SW 1271 (cell line): ENCODE results near the gene ZNF32.
"Not testable (repeated sequence)": the region's sequence is repeated elsewhere in the genome, so short reads cannot be mapped to it uniquely, and the experiment has no call there.

Experiments
- DNase-seq, 2 experiments: peaks; one replicate each; lab custom pipeline; 2025; lab: John Stamatoyannopoulos, UW

ZNF32 gene

GRCh38 chr10:43680035-43680434 is 31.4 kb upstream of the ZNF32 start:
- no peak for DNase-seq

GRCh38 chr10:43679509-43679908 is 30.8 kb upstream of the ZNF32 start:
- DNase-seq = no peak

GRCh38 chr10:43678654-43679053 is 30.0 kb upstream of the ZNF32 start:
- DNase-seq = no peak

DNA sequence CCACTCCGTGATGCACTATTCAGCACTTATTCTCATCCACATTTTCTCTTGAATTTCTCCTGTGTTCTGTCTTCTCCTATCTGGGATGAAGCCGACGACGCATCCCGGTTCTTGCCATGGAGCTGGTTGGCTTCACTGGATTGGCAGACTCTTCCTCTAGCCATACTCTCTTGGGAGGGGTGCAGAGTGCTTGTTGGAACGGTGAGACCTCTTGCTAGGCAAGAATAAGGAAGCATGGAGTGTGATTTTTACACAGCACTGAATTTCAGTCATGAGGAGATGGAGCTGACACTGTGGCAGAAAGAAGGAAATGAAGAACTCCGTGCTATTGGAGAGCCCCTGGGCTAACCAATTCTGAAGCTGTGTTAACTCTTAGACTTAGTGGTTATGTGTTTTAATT is 28.2 kb upstream of the ZNF32 start:
- no peak for DNase-seq

GRCh38 chr10:43676331-43676730 is 27.6 kb upstream of the ZNF32 start:
- DNase-seq = no peak

GRCh38 chr10:43674553-43675210 is 26.0 kb upstream of the ZNF32 start:
- no peak for DNase-seq

GRCh38 chr10:43673471-43673870 is 24.8 kb upstream of the ZNF32 start:
- DNase-seq = no peak

DNA sequence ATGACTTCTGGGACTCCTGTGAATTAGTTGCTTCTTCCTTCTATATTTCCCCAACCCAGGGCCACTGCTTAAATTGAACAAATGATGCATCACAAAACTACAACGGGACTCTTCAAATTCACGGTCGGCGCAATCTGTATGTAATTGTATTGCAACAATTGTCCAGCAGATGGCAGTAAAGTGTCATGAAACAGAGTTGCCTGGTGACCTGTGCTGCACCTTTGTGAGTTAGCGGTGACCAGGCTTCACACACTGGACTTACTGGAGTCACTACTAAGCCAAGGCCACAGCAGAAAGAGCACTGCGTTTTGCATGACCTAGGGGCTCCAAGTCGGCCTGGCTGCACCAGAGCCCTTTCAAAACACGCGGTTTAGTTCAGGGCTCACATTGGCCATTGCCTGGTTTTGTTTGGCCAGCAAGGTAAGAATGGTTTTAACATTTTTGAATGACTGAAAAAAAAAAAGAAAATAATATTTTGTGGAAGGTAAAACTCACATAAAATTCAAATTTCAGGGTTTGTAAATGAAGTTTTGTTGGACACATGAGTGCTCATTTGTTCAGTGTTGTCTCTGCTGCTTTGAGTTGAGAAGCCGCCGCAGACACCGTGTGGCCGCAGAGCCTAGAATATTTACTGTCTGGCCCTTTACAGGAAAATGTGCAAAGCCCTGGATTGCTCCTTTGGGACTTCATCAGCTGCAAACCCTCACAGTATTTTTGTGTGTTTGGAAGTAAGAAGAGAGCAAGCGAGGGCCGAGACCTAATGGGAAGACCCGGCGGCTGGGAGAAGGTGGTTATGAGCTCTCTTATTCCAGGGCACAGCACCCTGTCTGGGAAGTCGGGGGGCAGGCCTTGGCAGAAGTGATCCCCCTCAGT is 23.2 kb upstream of the ZNF32 start:
- peak in 1 of 2 experiments; percentile 37 for DNase-seq

- no peak for DNase-seq
Observed at GRCh38 chr10:43669386-43669785, 20.7 kb upstream of the ZNF32 start.

- DNase-seq = no peak
Observed at GRCh38 chr10:43667761-43668386, 19.2 kb upstream of the ZNF32 start.

DNA sequence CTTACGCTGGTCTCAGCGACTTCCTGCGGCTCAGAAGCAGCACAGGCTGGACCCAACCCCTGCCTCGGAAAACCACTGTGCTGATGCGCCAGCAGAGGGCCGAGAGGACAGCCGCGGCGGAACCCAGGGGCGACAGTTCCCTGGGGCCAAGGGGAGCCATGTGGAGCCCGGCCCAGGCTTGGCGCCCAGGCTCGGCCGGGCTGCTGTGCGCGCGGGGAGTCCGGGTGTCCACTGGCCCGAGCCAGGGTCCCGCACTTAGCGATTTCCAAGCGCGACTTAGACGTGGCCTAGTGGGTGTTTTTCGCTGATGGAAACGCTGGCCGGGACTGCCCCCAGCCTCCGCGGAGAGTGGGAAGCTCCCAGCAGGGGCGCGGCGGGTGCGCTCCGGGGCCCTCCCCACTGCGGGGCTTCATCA is 18.6 kb upstream of the ZNF32 start:
- DNase-seq = no peak

GRCh38 chr10:43666552-43666951 is 17.9 kb upstream of the ZNF32 start:
- no peak for DNase-seq

DNA sequence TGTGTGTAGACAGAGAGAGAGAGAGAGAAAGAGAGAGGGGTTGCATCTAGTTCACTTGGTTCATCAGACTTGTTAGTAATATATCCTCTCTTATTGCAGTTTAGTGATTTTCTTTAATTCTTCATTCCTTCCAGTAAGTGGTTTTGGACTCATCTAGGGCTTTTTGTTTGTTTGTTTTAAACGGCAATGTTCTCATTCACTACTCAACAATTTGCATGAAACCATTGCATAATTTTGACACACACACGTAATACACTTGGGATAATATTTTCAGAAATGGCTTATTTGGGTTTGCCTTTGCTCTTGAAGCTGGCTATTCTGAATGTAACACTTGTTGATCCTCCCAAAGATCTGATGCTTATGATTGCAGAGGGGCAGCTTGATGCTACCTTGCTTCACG is 16.4 kb upstream of the ZNF32 start:
- DNase-seq = no peak

- DNase-seq = no peak
Observed at GRCh38 chr10:43658227-43658626, 9.5 kb upstream of the ZNF32 start.

- DNase-seq = no peak
Observed at GRCh38 chr10:43655311-43655710, 6.6 kb upstream of the ZNF32 start.

DNA sequence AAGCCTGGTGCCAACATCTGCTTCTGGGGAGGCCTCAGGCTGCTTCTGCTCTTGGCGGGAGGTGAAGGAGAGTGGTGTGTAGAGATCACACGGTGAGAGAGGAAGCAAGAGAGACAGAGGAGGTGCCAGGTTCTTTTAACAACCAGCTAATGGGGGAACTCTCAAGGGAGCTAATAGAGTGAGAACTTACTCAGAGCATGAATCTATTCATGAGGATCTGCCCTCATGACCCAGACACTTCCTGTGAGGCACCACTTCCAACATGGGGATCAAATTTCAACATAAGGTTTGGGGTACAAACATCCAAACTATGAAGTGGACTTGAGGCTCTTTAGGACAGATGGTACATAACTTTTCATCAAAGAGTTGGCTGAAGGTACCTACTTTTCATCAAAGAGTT is 5.1 kb upstream of the ZNF32 start:
- DNase-seq = no peak

DNA sequence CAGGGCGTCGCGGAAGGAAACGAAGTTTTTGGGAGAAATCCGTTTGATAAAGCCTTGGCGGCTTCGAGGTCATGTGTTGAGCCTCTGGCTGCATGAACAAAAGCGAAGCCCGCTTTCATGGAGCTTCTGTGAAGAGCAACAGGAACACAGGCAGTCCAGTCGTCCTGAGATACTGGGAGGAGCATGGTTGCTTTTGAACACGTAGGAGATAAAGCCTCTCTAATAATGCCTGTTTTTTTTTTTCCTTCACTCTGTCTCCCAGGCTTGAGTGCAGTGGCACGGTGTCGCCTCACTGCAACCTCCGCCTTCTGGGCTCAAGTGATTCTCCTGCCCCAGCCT is 473 bp upstream of the ZNF32 start:
- no peak for DNase-seq

DNA sequence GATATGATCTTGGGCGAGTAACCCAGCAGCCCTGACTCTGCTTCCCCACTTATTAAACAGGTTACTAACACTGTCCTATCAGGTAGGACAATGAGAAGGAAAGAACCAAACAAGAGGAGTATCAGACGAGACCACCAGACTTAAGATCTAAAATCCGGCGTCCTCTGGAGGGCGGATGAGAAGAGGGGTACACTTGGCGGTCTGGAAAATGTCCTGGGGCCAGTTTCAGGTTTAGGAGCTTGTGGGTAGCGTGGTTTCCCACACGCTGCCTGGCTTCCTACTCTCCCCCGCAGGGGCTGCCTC is 635 bp downstream of the ZNF32 start:
- no peak for DNase-seq

DNA sequence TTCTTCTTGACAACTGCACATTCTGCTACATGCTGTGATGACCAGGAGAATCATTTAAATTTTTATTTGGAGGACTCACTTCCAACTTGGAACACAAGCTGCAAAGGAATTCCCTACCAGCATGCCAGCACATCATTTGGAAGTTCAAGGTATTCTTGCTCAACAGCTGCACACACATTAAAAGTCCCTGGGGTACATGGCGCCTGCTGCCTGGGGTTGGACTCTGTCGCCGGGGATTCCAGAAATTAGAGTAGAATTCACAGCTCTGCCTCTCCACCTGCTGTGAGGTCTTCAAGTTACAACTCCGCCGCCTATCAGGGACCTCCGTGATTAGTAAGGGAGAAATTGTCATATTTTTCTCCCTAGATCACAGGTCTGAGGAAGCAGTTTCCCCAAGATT is 1.1 kb downstream of the ZNF32 start:
- DNase-seq = no peak

DNA sequence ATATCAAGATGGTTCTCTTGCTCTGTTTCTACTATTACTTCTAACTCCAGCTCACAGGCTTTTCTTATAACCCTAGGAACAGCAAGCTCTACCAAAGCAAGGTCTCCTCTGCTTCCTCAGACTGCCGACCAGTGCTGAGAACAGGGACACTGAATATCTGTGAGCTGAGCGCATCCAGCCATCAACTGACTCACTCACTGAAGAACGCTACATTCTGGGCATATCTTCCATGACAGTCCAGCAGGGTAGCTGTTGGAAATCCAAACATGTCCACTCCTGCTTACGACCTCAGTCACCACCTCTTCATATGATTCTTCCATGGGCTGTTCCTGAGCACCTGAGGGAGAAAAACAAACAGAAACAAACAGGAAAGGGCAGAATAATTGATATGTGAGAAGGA is 2.8 kb downstream of the ZNF32 start:
- no peak for DNase-seq

DNA sequence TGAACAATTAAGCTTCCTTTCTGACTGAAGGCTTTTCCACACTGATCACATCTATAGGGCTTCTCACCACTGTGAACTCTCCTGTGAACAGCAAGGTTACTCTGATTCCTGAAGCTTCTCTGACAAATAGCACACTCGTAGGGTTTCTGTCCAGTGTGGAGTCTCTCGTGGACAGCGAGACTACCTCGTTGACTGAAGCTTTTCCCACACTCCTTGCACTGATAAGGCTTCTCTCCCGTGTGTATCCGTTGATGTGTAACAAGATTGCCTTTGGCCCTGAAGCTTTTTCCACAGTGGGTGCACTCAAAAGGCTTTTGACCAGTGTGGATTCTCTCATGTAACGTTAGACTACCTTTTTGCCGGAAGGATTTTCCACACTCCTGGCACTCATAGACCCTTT is 4.4 kb downstream of the ZNF32 start:
- DNase-seq = no peak

DNA sequence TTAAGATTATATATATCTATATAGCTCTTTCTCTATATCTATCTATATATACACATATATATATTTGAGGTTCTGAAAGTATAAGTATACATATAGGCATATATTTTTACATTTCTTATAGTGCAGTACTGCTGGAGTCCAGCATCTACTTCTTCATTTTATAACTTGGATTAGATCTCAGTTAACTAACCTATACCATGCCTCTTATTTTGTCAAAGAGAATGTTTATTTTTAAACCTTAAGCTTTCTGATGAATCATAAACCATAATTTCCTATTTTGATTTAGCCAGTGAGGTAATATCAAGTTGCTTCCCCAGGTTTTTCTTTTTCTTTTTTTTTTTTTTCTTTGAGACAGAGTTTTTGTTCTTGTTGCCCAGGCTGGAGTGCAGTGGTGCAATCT is 8.1 kb downstream of the ZNF32 start:
- no peak for DNase-seq

DNA sequence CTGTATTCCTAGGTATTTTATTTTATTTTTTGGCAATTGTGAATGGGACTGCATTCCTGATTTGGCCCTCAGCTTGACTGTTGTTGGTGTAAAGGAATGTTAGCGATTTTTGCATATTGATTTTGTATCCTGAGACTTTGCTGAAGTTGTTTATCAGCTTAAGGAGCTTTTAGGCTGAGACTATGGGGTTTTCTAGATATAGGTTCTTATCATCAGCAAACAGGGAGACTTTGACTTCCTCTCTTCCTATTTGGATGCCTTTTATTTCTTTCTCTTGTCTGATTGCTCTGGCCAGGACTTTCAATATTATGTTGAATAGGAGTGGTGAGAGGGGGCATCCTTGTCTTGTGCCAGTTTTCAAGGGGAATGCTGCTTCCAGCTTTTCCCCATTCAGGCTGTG is 12.9 kb downstream of the ZNF32 start:
- not testable (repeated sequence) for DNase-seq

DNA sequence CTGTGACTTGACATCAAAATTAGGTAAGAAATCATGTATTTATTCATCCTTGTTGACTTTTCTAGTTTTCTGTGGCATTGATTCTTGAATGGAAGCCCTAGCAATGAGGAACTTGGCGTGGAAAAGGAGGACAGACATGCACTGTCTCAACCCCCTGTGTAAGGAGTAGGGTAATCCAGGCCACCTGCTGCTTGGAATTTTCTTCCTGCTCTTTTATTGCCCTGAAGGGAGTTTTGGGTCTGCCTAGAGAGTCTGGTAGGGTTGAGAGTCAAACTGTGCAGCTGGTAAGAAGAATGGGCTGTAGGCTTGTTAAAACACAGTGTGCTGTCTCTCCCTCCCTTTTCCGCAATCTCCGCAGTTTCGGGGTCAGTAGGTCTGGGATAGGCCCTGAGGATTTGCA is 19.7 kb downstream of the ZNF32 start:
- DNase-seq = no peak
